Lung (tissue), 12 donors: Measurements from ENCODE around the gene FRMPD4. TPM values are rescaled to one million over a fixed set of nuclear protein-coding genes. Genes with fewer than 3 reads are reported as not detected.
"Not testable (repeated sequence)": the region's sequence is repeated elsewhere in the genome, so short reads cannot be mapped to it uniquely, and the experiment has no call there.

ENCODE experiments used
- ATAC-seq: fragments of 200-7000 bp; cut with Tn5 transposase; one replicate; pipeline ENCODE4 v1.9.1; 2020; ENCODE audit warnings: moderate number of reproducible peaks; ENCODE audit not compliant: insufficient read depth, low FRiP score
- DNase-seq, 3 donors: peaks; one replicate each; pipeline ENCODE4 v3.0.0-alpha.2; 2013 to 2017
- H3K27ac ChIP-seq, 2 donors: one replicate each; pipeline ENCODE4 v1.5.1; 2013; ENCODE audit warnings: mild to moderate bottlenecking in 2 of 2, moderate library complexity in 2 of 2, control low read depth in 1 of 2, inconsistent platforms in 1 of 2, low read depth in 1 of 2, low read length in 1 of 2
- H3K27me3 ChIP-seq, 3 donors: one replicate each; pipeline ENCODE4 v1.5.1; 2013; ENCODE audit warnings: low read length in 2 of 3; ENCODE audit not compliant: control insufficient read depth in 3 of 3, insufficient read depth in 3 of 3
- H3K36me3 ChIP-seq, 4 donors: one replicate each; pipeline ENCODE4 v1.5.1; 2013; ENCODE audit warnings: low read length in 4 of 4, mild to moderate bottlenecking in 1 of 4, moderate library complexity in 1 of 4; ENCODE audit not compliant: control insufficient read depth in 4 of 4, insufficient read depth in 4 of 4
- H3K4me1 ChIP-seq, 5 donors: one replicate each; pipeline ENCODE4 v1.5.1; 2013; ENCODE audit warnings: low read length in 5 of 5, mild to moderate bottlenecking in 2 of 5, moderate library complexity in 1 of 5; ENCODE audit not compliant: control insufficient read depth in 5 of 5, insufficient read depth in 5 of 5
- H3K4me3 ChIP-seq: one replicate; pipeline ENCODE4 v1.5.1; 2013; ENCODE audit warnings: mild to moderate bottlenecking, control low read depth, moderate library complexity
- H3K9ac ChIP-seq, 2 donors: one replicate each; pipeline ENCODE4 v1.5.1; 2013; ENCODE audit warnings: low read length in 2 of 2, control low read depth in 1 of 2; ENCODE audit not compliant: insufficient read depth in 1 of 2
- H3K9me3 ChIP-seq, 4 donors: one replicate each; pipeline ENCODE4 v1.5.1; 2013; ENCODE audit warnings: low read length in 3 of 4, mild to moderate bottlenecking in 1 of 4, moderate library complexity in 1 of 4; ENCODE audit not compliant: control insufficient read depth in 4 of 4, insufficient read depth in 3 of 4
- WGBS, 2 donors: extraction: QIAGEN DNeasy Blood & Tissue Kit; methylation state at CpG; one replicate each; pipeline ENCODE4 v1.1.7; 2013; 5-methylcytosine and 5-hydroxymethylcytosine counted together
- polyA plus RNA-seq, 2 donors: library from polyadenylated mRNA; stranded (reverse); fragments of 200-250 nt; gene quantifications; one replicate each; pipeline ENCODE4 v1.2.1, GENCODE V29; 2013
- total RNA-seq, 2 donors: library from RNA; depleted of rRNA in 1 of 2; stranded (reverse); fragments of >200 nt in 1 of 2; gene quantifications; one replicate each; pipeline ENCODE4 v1.2.1, GENCODE V29; 2014 to 2021
- TF ChIP-seq, protein P1 (sequence below): IDR thresholded peaks from 2 replicates; pipeline ENCODE4 v1.5.1; 2012; ENCODE audit warnings: mild to moderate bottlenecking; ENCODE audit errors: control extremely low read depth, extremely low read depth
- donor health status: control.
- donor health status: control.
- donor health status: Bipolar disorder and iron deficiency.
- donor health status: healthy.
- donor health status: DM: yes; HTN: yes; CAD: no.

FRMPD4 gene
- total and polyA plus RNA-seq, 4 donors: 0.01 to 0.43 (median 0.03) TPM

GRCh38 chrX:12496343-12496742 lies 358.1 kb downstream of the FRMPD4 start:
- Histone ChIP-seq H3K27ac (no peak overlapping the region), H3K9me3 (no peaks in the 10 kb centered on the region), H3K27me3 (peaks cover 4 to 19% (median 13%) of the 10 kb centered on the region in 3 donors), H3K4me1 (peaks cover 0 to 3% (median 0%) of the 10 kb centered on the region in 5 donors), H3K36me3 (no peaks in the 10 kb centered on the region), H3K9ac (no peak overlapping the region), H3K4me3 (no peak overlapping the region)
- TF ChIP-seq, protein P1, sequence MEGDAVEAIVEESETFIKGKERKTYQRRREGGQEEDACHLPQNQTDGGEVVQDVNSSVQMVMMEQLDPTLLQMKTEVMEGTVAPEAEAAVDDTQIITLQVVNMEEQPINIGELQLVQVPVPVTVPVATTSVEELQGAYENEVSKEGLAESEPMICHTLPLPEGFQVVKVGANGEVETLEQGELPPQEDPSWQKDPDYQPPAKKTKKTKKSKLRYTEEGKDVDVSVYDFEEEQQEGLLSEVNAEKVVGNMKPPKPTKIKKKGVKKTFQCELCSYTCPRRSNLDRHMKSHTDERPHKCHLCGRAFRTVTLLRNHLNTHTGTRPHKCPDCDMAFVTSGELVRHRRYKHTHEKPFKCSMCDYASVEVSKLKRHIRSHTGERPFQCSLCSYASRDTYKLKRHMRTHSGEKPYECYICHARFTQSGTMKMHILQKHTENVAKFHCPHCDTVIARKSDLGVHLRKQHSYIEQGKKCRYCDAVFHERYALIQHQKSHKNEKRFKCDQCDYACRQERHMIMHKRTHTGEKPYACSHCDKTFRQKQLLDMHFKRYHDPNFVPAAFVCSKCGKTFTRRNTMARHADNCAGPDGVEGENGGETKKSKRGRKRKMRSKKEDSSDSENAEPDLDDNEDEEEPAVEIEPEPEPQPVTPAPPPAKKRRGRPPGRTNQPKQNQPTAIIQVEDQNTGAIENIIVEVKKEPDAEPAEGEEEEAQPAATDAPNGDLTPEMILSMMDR: no peak
- DNase-seq (no peak), ATAC-seq (no peak)
- 65 to 78% methylated on average over 4 of the region's 4 CpGs for WGBS, 2 donors

DNA sequence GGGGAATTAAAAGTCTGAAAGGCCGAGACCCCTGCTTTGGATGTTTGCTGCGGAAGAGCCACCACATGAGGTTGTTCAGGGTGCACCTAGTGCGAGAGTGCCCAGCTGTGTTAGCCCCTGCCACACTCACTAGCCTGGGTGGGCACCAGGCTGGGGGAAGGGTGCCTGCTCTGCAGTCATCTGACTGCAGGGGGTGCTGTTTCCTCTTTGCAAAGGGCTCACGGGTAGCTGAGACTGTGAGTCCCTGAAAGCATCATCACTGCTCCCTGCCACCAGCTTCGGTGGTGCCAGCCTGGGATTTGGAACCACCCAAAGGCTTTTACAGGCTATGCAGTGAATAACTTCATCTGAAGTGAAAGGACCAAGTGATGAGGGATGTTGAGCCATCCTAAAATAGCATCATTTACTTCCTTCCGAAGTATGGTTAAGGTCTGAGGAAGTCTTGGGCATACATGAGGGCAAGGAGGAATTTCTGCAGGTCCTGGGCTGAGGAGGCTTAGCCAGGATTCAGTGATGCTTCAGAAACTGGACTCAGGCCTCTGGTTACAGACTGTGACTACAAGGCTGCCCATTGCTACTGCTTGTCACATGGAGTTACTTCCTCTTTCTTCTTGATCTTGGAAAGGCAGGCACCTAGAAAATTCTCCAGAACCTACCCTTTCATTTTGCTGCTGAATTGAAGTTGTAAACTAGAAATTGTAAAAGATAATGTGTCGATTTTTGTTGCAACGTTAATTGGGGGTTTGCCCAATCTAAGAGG lies 359.7 kb downstream of the FRMPD4 start:
- no peak overlapping the region for H3K27ac ChIP-seq
- H3K36me3 ChIP-seq: no peaks in the 10 kb centered on the region
- ATAC-seq: no peak
- H3K9ac ChIP-seq: no peak overlapping the region
- peaks cover 0 to 3% (median 0%) of the 10 kb centered on the region in 5 donors for H3K4me1 ChIP-seq
- TF ChIP-seq, protein P1: no peak
- DNase-seq: no peak
- H3K9me3 ChIP-seq: no peaks in the 10 kb centered on the region
- H3K4me3 ChIP-seq: no peak overlapping the region
- peaks cover 4 to 19% (median 11%) of the 10 kb centered on the region in 3 donors for H3K27me3 ChIP-seq
- WGBS, 2 donors: 59 to 86% methylated on average over 8 of the region's 8 CpGs

DNA sequence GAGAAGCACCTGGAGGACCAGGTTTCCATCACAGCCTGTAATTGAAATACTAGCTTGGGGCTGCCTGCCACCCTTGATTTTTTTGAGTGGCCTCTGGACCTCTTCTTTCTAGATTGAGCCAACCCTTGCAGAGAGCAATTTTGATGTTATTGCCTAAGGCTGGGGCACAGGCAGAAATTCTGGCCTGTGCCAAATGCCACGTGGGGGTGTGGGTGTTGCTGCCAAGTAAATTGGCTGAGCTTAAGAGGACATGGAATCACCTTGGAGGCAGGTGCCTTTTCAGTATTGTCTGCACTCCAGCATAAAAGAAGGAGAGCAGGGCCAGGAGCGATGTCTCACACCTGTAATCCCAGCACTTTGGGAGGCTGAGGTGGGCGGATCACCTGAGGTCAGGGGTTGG lies 366.9 kb downstream of the FRMPD4 start:
- ATAC-seq (no peak), DNase-seq (no peak)
- Histone ChIP-seq H3K9ac (no peak overlapping the region), H3K4me1 (peaks cover 0 to 3% (median 0%) of the 10 kb centered on the region in 5 donors), H3K9me3 (peaks cover 0 to 1% (median 0%) of the 10 kb centered on the region in 4 donors), H3K27me3 (peaks cover 0 to 17% (median 2%) of the 10 kb centered on the region in 3 donors), H3K36me3 (no peaks in the 10 kb centered on the region), H3K4me3 (no peak overlapping the region), H3K27ac (no peak overlapping the region)
- TF ChIP-seq, protein P1: no peak
- WGBS, 2 donors: 70 to 90% methylated on average over 3 of the region's 3 CpGs

- not testable (repeated sequence) for H3K9me3 ChIP-seq, DNase-seq, H3K9ac ChIP-seq, ATAC-seq, H3K36me3 ChIP-seq, H3K27ac ChIP-seq, H3K4me1 ChIP-seq, H3K27me3 ChIP-seq, H3K4me3 ChIP-seq
- WGBS, 2 donors: 74 to 78% methylated on average over 2 of the region's 2 CpGs
Measured at GRCh38 chrX:12515384-12515783, 377.1 kb downstream of the FRMPD4 start.
